Measurements from ENCODE around the gene ANXA4.

Gene ANXA4

GRCh38 chr2:69844560-69844959 is 102.6 kb downstream of the ANXA4 start:
- no peak for DNase-seq (ENCODE audit: low read depth in 1 of 2, low spot score in 1 of 2)

GRCh38 chr2:69846182-69847067 is 104.5 kb downstream of the ANXA4 start:
- no peak for DNase-seq (ENCODE audit: low read depth in 1 of 2, low spot score in 1 of 2)

- no peak for DNase-seq (ENCODE audit: low read depth in 1 of 2, low spot score in 1 of 2)
Measured at GRCh38 chr2:69847068-69847828, 105.3 kb downstream of the ANXA4 start.

GRCh38 chr2:69848186-69848790 is 106.4 kb downstream of the ANXA4 start:
- no peak for DNase-seq (ENCODE audit: low read depth in 1 of 2, low spot score in 1 of 2)

- DNase-seq (ENCODE audit: low read depth in 1 of 2, low spot score in 1 of 2): no peak
Measured at GRCh38 chr2:69858261-69858660, 116.3 kb downstream of the ANXA4 start.

- DNase-seq (ENCODE audit: low read depth in 1 of 2, low spot score in 1 of 2): no peak
Measured at GRCh38 chr2:69863298-69863697, 121.4 kb downstream of the ANXA4 start.

Measured in activated T-helper 1 cell treated with anti-CD3 and anti-CD28 coated beads, Interleukin-2, amount 50 U/mL, for 16 hours (primary cell).